ENCODE results near the gene CENPN. TPM values are rescaled to one million over a fixed set of nuclear protein-coding genes. Genes with fewer than 3 reads are reported as not detected.

CENPN gene
- total RNA-seq, 2 donors from 2014 or later: 13.7 to 15.2 TPM

- intact Hi-C loops (cut with DNase I): no loop called here
- ATAC-seq: no peak
- DNase-seq: no peak
These were observed 1.4 kb downstream of the CENPN start for GRCh38 chr16:81008505-81008789.

- intact Hi-C loops (cut with DNase I): no loop called here
- DNase-seq: no peak
- no peak for ATAC-seq
These were observed 6.0 kb downstream of the CENPN start for GRCh38 chr16:81012974-81013373.

GRCh38 chr16:81014672-81015071, 7.7 kb downstream of the CENPN start:
- ATAC-seq (no peak), DNase-seq (no peak)
- intact Hi-C loops (cut with DNase I): no loop called here

GRCh38 chr16:81018496-81018895, 11.5 kb downstream of the CENPN start:
- intact Hi-C loops (cut with DNase I): no loop called here
- ATAC-seq: no peak
- DNase-seq: no peak

- intact Hi-C loops (cut with DNase I): no loop called here
- ATAC-seq (no peak), DNase-seq (no peak)
These were observed 19.4 kb downstream of the CENPN start for GRCh38 chr16:81026429-81026828.

GRCh38 chr16:81029930-81030604, 23.1 kb downstream of the CENPN start:
- intact Hi-C loops (cut with DNase I): loop anchor here (10.0 kb wide), 2 partner anchors 365 to 705 kb away; no protein-coding TSS in a partner anchor
- DNase-seq: no peak
- no peak for ATAC-seq

GRCh38 chr16:81035398-81035974, 28.5 kb downstream of the CENPN start, which contains the start of gene ATMIN:
ATMIN (plus strand) TSS chr16:81035842; CDS start chr16:81035871, 29 bp downstream.
- intact Hi-C loops (cut with DNase I): loop anchor here (5.0 to 10.0 kb wide), 3 partner anchors 359 to 702 kb away; no protein-coding TSS in a partner anchor
- DNase-seq (peak; percentile 89), ATAC-seq (peak; percentile 96 to 97)

- intact Hi-C loops (cut with DNase I): loop anchor here (5.0 to 10.0 kb wide), 3 partner anchors 359 to 701 kb away; no protein-coding TSS in a partner anchor
- ATAC-seq (peak; percentile 21 to 37), DNase-seq (peak; percentile 47)
These were observed 29.1 kb downstream of the CENPN start for GRCh38 chr16:81035975-81036750.

GRCh38 chr16:81036751-81037350, 29.8 kb downstream of the CENPN start:
- DNase-seq (no peak), ATAC-seq (peak in 1 of 2 donors; percentile 10)
- intact Hi-C loops (cut with DNase I): loop anchor here (5.0 to 10.0 kb wide), 3 partner anchors 358 to 700 kb away; no protein-coding TSS in a partner anchor

GRCh38 chr16:81040131-81040530, 33.1 kb downstream of the CENPN start:
- DNase-seq (no peak), ATAC-seq (no peak)
- intact Hi-C loops (cut with DNase I): no loop called here

- intact Hi-C loops (cut with DNase I): no loop called here
- ATAC-seq: no peak
These were observed 33.8 kb downstream of the CENPN start for GRCh38 chr16:81040842-81041241.

GRCh38 chr16:81041696-81042095, 34.7 kb downstream of the CENPN start:
- DNase-seq (no peak), ATAC-seq (no peak)
- intact Hi-C loops (cut with DNase I): no loop called here

More at GRCh38 chr16:81040842-81041241, 33.8 kb downstream of the CENPN start:
- DNase-seq: no peak

- no peak for DNase-seq
- intact Hi-C loops (cut with DNase I): no loop called here
- no peak for ATAC-seq
These were observed 35.8 kb downstream of the CENPN start for GRCh38 chr16:81042821-81043220.

GRCh38 chr16:81053761-81054160, 46.7 kb downstream of the CENPN start:
- no peak for DNase-seq
- intact Hi-C loops (cut with DNase I): no loop called here

GRCh38 chr16:81060576-81061306, 53.7 kb downstream of the CENPN start:
- DNase-seq: no peak
- intact Hi-C loops (cut with DNase I): no loop called here

More at GRCh38 chr16:81053761-81054160, 46.7 kb downstream of the CENPN start:
- ATAC-seq: no peak

GRCh38 chr16:81061307-81061640, 54.3 kb downstream of the CENPN start:
- intact Hi-C loops (cut with DNase I): no loop called here
- DNase-seq: no peak
- no peak for ATAC-seq

More at GRCh38 chr16:81060576-81061306, 53.7 kb downstream of the CENPN start:
- ATAC-seq: no peak

GRCh38 chr16:81061871-81062608, 55.0 kb downstream of the CENPN start:
- no peak for ATAC-seq
- intact Hi-C loops (cut with DNase I): no loop called here
- no peak for DNase-seq

- intact Hi-C loops (cut with DNase I): no loop called here
- ATAC-seq (no peak), DNase-seq (no peak)
These were observed 59.7 kb downstream of the CENPN start for GRCh38 chr16:81066681-81067080.
